NCI-H748 (cell line): ENCODE results near the gene CACNA1A.
A peak's percentile ranks its signal among the peaks of the same experiment; 100 is the strongest.
"Not testable (repeated sequence)": the region's sequence is repeated elsewhere in the genome, so short reads cannot be mapped to it uniquely, and the experiment has no call there.

ENCODE experiments used
- DNase-seq: peaks from one replicate; lab custom pipeline; 2025; ENCODE audit not compliant: unreplicated experiment; lab: John Stamatoyannopoulos, UW

CACNA1A gene

DNA sequence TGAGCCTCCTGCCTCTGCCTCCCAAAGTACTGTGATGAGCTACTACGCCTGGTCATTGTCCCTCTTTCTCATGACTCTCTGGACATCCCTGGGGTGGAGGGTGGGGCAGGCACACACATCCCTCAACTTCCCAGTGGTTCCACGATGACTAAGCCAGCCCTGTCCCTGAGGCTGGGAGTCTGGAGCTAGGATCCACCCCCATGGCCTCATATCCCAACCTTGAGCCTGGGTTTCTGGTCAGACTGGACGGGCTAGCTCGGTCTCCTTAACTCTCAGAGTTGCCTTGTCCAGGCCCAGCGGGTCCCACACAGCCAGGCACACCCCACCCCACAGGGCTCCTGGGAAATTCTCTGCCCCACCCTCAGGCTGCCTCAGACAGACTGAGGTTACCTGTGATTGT lies 336.5 kb downstream of the CACNA1A start:
- no peak for DNase-seq

DNA sequence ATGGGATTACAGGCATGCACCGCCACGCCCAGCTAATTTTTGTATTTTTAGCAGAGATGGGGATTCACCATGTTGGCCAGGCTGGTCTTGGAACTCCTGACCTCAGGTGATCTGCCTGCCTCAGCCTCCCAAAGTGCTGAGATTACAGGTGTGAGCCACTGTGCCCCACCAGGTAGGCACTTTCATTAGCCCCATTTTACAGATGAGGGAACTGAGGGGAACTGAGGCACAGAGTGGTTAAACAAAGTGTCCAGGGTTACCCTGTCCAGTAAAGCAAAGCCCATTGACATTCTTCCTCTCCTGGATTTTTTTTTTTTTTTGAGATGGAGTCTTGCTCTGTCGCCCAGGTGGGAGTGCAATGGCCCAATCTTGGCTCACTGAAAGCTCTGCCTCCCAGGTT lies 340.1 kb downstream of the CACNA1A start:
- not testable (repeated sequence) for DNase-seq

DNA sequence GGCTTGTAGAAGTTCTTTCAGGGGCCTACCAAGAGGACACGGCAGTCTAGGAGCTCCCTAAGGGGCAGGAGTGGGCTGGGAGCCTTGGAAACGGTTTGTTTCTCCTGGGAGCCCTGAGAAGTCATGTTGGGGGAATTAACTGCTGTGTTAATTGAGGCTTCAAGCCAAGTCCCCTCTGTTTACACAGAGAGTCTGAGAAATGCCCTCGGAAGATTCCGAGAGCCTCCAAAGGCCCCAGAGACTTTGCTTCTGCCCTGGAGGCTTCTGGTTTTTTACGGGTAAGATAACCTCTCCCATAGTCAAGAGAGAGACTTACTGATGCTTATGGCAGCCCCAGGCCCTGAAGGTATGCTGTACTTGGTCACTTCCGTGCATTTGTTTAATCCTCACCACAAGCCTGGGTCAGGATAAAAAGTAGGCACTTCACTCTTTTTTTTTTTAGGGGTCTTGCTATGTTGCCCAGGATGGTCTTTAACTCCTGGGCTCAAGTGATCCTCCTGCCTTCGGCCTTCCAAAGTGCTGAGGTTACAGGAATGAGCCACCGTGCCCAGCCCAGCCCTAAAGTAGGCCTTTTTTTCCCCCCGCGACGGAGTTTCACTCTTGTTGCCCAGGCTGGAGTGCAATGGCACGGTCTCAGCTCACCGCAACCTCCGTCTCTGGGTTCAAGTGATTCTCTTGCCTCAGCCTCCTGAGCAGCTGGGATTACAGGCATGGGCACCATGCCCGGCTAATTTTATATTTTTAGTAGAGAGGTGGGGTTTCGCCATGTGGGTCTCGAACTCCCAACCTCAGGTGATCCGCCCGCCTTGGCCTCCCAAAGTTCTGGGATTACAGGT lies 340.9 kb downstream of the CACNA1A start:
- DNase-seq, result no peak

DNA sequence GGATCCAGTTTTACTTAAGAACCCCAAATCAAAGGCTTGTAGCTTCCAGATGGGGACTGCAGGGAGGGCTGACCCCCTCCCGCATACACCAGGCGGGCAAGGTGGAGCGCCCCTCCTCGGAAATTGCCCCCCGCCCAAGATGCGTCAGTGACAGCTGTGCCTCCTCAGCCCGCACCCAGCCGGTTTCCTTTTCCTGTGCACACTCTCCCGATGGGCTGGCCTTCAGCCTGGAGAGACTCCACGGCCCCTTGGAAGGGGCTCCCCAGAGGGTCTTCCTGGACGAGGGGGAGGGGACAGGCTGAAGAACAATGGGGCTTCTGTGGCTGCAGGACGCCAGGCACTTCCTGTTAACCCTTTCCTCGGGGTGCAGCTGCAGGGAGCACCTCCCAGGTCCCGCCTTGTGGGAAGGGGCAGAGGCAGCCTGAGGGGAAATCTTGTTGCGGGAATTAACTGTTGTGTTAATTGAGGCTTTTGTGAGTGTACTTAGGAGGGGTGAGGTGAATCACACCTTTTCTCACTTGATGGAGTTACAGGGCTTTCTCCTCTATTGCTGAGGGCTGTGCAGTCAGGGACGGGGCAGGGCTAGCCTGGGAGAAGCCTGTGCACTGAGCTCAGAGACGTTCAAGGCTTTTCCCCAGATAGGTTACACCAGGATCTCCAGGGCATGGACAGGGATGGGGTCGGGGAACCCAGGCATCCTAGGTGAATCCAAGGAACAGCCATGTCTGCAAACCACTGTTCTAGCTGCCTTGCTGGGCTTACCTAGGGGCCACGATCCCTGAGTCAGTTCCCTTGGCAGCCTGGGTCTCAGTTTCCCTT lies 341.7 kb downstream of the CACNA1A start:
- peak; percentile 77 for DNase-seq

DNA sequence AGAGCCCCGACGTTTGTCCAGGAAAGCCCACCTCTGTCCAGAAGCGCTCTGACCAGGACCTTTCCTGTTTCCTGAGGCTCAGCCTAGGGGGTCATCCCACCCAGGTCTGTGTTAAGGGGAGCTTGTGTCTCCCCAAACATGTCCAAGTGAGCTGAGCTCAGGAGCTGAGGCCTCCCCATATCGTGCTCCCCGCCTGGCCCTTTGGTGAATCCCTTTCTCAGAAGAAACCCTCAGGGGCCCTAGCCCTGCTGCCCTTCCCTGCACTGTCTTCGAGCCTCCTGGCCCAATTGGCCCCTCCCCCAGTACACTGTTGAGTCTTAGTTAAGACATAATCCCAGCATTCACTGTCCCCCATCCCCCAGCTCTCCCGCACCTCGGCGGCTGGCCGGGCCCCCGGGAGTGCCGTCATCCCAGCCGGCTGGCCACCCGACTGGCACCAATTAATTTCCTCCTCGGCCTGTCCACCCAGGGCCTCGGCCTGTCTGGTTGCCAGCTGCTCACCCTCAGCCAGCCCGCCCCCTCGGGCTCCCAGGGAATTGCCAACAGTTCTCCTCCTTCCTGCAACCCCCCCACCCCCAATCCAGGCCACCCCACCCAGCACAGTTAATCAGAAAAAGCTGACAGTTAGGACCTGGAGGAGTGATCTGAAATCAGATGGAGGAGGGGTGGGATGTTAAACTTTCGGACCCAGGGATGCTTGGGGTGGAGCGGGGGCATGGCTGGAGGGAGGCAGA lies 342.5 kb downstream of the CACNA1A start:
- DNase-seq, result peak; percentile 42

DNA sequence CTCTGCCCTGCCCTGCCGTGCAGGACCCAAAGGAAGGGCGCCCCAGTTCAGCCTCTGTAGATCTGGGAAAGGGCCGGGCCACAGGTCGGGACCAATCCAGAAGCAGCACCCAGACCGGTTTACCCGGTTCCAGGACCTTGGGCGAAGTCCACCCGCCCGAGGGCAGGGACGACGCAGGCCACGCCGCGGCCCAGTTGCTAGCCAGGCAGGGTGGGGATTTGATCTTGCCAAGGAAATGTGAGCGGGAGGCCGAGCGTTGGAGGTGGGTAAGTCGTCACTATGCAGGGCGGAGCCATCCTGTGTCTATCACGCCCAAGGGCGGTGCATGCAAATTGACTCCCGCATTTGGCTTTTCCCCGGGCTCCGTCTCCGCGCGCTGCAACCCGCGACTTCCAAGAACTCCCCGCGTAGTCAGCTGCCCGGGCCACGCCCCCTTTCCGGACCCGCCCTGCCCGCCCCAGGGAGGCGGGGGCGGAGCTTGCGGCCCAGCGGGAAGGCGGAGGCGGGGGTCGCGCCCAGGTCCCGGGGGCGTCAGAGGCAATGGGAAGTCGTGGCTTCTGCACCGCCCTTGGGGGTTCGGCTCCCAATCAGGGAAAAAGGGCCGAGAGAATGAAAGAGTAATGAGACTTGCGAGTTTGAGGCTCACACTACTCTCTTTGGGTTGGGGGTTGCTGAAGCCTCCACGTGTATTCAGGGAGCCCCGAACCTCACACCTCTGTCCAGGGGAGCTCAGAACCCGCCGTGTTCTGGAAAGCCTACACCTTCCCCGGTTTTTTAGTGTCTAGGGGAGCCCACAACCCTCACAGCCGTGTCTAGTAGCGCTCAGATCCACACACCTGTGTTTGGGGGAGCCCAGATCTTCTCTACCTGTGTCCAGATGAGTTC lies 343.3 kb downstream of the CACNA1A start:
- DNase-seq, result peak; percentile 77

DNA sequence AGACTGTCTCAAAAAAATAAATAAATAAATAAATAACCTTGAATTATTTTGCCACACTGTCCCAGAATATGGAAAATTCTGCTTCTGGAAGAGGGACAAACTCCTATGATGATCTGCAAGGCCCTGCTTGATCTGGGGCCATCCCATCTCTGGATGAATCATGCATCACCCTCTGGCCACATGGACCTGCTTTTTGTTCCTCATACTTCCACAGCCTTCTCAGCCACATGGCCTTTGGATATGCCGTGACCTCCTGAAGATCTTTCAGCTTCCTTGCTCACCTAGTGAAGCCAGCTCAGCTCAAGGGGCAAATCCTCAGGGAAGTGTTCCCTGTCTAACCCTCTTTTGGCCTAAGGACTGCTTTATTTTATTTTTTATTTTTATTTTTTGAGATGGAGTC lies 345.7 kb downstream of the CACNA1A start:
- no peak for DNase-seq

DNA sequence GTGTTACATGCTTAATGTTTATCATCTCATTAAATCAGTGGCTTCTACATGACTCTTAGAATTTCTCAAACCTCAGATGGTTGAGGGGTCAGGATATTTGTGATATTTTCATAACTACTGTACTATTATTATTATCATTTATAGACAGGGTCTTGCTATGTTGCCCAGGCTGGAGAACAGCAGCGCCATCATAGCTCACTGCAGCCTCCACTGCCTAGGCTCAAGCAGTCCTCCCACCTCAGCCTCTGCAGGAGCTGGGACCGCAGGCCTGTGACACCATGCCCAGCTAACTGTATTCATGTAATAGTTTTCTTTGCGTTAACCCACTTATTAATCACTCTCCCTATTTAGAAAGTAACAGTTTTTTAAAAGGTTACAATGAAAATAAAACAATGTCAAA lies 346.6 kb downstream of the CACNA1A start:
- no peak for DNase-seq
